Measurements from ENCODE around the gene PTPRN2.

The PTPRN2 gene

GRCh38 chr7:157862731-157863130 is 724.9 kb downstream of the PTPRN2 start:
- H3K27me3 ChIP-seq (ENCODE audit: control insufficient read depth, insufficient read depth, low read length): no peaks in the 10 kb centered on the region
- no peaks in the 10 kb centered on the region for H3K9me3 ChIP-seq (ENCODE audit: control insufficient read depth, low read length)
- no peak overlapping the region for H3K9ac ChIP-seq (ENCODE audit: low read length)
- H3K4me3 ChIP-seq (ENCODE audit: low read length): no peak overlapping the region
- no peaks in the 10 kb centered on the region for H3K4me1 ChIP-seq (ENCODE audit: control insufficient read depth, insufficient read depth, low read length)
- no peaks in the 10 kb centered on the region for H3K36me3 ChIP-seq (ENCODE audit: control insufficient read depth, insufficient read depth, low read length)

GRCh38 chr7:157861551-157861950 is 726.1 kb downstream of the PTPRN2 start:
- H3K4me3 ChIP-seq (ENCODE audit: low read length): no peak overlapping the region
- H3K9ac ChIP-seq (ENCODE audit: low read length): no peak overlapping the region
- H3K4me1 ChIP-seq (ENCODE audit: control insufficient read depth, insufficient read depth, low read length): no peaks in the 10 kb centered on the region
- H3K9me3 ChIP-seq (ENCODE audit: control insufficient read depth, low read length): no peaks in the 10 kb centered on the region
- peaks cover 3% of the 10 kb centered on the region for H3K27me3 ChIP-seq (ENCODE audit: control insufficient read depth, insufficient read depth, low read length)
- no peaks in the 10 kb centered on the region for H3K36me3 ChIP-seq (ENCODE audit: control insufficient read depth, insufficient read depth, low read length)

GRCh38 chr7:157861031-157861491 is 726.6 kb downstream of the PTPRN2 start:
- peaks cover 3% of the 10 kb centered on the region for H3K27me3 ChIP-seq (ENCODE audit: control insufficient read depth, insufficient read depth, low read length)
- no peak overlapping the region for H3K9ac ChIP-seq (ENCODE audit: low read length)
- no peaks in the 10 kb centered on the region for H3K36me3 ChIP-seq (ENCODE audit: control insufficient read depth, insufficient read depth, low read length)
- no peak overlapping the region for H3K4me3 ChIP-seq (ENCODE audit: low read length)
- no peaks in the 10 kb centered on the region for H3K4me1 ChIP-seq (ENCODE audit: control insufficient read depth, insufficient read depth, low read length)
- no peaks in the 10 kb centered on the region for H3K9me3 ChIP-seq (ENCODE audit: control insufficient read depth, low read length)

- Histone ChIP-seq H3K9me3 (ENCODE audit: control insufficient read depth, low read length) (no peaks in the 10 kb centered on the region), H3K4me1 (ENCODE audit: control insufficient read depth, insufficient read depth, low read length) (no peaks in the 10 kb centered on the region), H3K36me3 (ENCODE audit: control insufficient read depth, insufficient read depth, low read length) (no peaks in the 10 kb centered on the region), H3K9ac (ENCODE audit: low read length) (no peak overlapping the region), H3K27me3 (ENCODE audit: control insufficient read depth, insufficient read depth, low read length) (peaks cover 3% of the 10 kb centered on the region), H3K4me3 (ENCODE audit: low read length) (no peak overlapping the region)
Measured at GRCh38 chr7:157860406-157860805, 727.2 kb downstream of the PTPRN2 start.

- Histone ChIP-seq H3K4me3 (ENCODE audit: low read length) (no peak overlapping the region), H3K9ac (ENCODE audit: low read length) (no peak overlapping the region), H3K27me3 (ENCODE audit: control insufficient read depth, insufficient read depth, low read length) (peaks cover 3% of the 10 kb centered on the region), H3K9me3 (ENCODE audit: control insufficient read depth, low read length) (no peaks in the 10 kb centered on the region), H3K4me1 (ENCODE audit: control insufficient read depth, insufficient read depth, low read length) (no peaks in the 10 kb centered on the region), H3K36me3 (ENCODE audit: control insufficient read depth, insufficient read depth, low read length) (no peaks in the 10 kb centered on the region)
Measured at GRCh38 chr7:157859915-157860314, 727.7 kb downstream of the PTPRN2 start.

GRCh38 chr7:157857578-157858075 is 730.0 kb downstream of the PTPRN2 start:
- H3K27me3 ChIP-seq (ENCODE audit: control insufficient read depth, insufficient read depth, low read length): peaks cover 3% of the 10 kb centered on the region
- no peak overlapping the region for H3K4me3 ChIP-seq (ENCODE audit: low read length)
- no peaks in the 10 kb centered on the region for H3K36me3 ChIP-seq (ENCODE audit: control insufficient read depth, insufficient read depth, low read length)
- no peak overlapping the region for H3K9ac ChIP-seq (ENCODE audit: low read length)
- no peaks in the 10 kb centered on the region for H3K9me3 ChIP-seq (ENCODE audit: control insufficient read depth, low read length)
- H3K4me1 ChIP-seq (ENCODE audit: control insufficient read depth, insufficient read depth, low read length): peaks cover 13% of the 10 kb centered on the region

GRCh38 chr7:157856873-157857577 is 730.6 kb downstream of the PTPRN2 start:
- peaks cover 3% of the 10 kb centered on the region for H3K27me3 ChIP-seq (ENCODE audit: control insufficient read depth, insufficient read depth, low read length)
- H3K36me3 ChIP-seq (ENCODE audit: control insufficient read depth, insufficient read depth, low read length): no peaks in the 10 kb centered on the region
- no peak overlapping the region for H3K4me3 ChIP-seq (ENCODE audit: low read length)
- H3K4me1 ChIP-seq (ENCODE audit: control insufficient read depth, insufficient read depth, low read length): peaks cover 13% of the 10 kb centered on the region
- H3K9me3 ChIP-seq (ENCODE audit: control insufficient read depth, low read length): no peaks in the 10 kb centered on the region
- no peak overlapping the region for H3K9ac ChIP-seq (ENCODE audit: low read length)

GRCh38 chr7:157855452-157856213 is 732.0 kb downstream of the PTPRN2 start:
- H3K36me3 ChIP-seq (ENCODE audit: control insufficient read depth, insufficient read depth, low read length): no peaks in the 10 kb centered on the region
- H3K9ac ChIP-seq (ENCODE audit: low read length): no peak overlapping the region
- no peak overlapping the region for H3K4me3 ChIP-seq (ENCODE audit: low read length)
- H3K27me3 ChIP-seq (ENCODE audit: control insufficient read depth, insufficient read depth, low read length): peaks cover 3% of the 10 kb centered on the region
- no peaks in the 10 kb centered on the region for H3K9me3 ChIP-seq (ENCODE audit: control insufficient read depth, low read length)
- H3K4me1 ChIP-seq (ENCODE audit: control insufficient read depth, insufficient read depth, low read length): peaks cover 13% of the 10 kb centered on the region

- Histone ChIP-seq H3K4me1 (ENCODE audit: control insufficient read depth, insufficient read depth, low read length) (peaks cover 13% of the 10 kb centered on the region), H3K4me3 (ENCODE audit: low read length) (no peak overlapping the region), H3K9me3 (ENCODE audit: control insufficient read depth, low read length) (no peaks in the 10 kb centered on the region), H3K36me3 (ENCODE audit: control insufficient read depth, insufficient read depth, low read length) (no peaks in the 10 kb centered on the region), H3K9ac (ENCODE audit: low read length) (no peak overlapping the region), H3K27me3 (ENCODE audit: control insufficient read depth, insufficient read depth, low read length) (peaks cover 3% of the 10 kb centered on the region)
Measured at GRCh38 chr7:157855016-157855415, 732.6 kb downstream of the PTPRN2 start.

- no peaks in the 10 kb centered on the region for H3K9me3 ChIP-seq (ENCODE audit: control insufficient read depth, low read length)
- H3K4me3 ChIP-seq (ENCODE audit: low read length): no peak overlapping the region
- H3K27me3 ChIP-seq (ENCODE audit: control insufficient read depth, insufficient read depth, low read length): peaks cover 3% of the 10 kb centered on the region
- no peaks in the 10 kb centered on the region for H3K36me3 ChIP-seq (ENCODE audit: control insufficient read depth, insufficient read depth, low read length)
- no peak overlapping the region for H3K9ac ChIP-seq (ENCODE audit: low read length)
- peaks cover 13% of the 10 kb centered on the region for H3K4me1 ChIP-seq (ENCODE audit: control insufficient read depth, insufficient read depth, low read length)
Measured at GRCh38 chr7:157854066-157854891, 733.3 kb downstream of the PTPRN2 start.

GRCh38 chr7:157853789-157854065 is 733.9 kb downstream of the PTPRN2 start:
- Histone ChIP-seq H3K4me3 (ENCODE audit: low read length) (no peak overlapping the region), H3K9me3 (ENCODE audit: control insufficient read depth, low read length) (no peaks in the 10 kb centered on the region), H3K27me3 (ENCODE audit: control insufficient read depth, insufficient read depth, low read length) (peaks cover 3% of the 10 kb centered on the region), H3K9ac (ENCODE audit: low read length) (no peak overlapping the region), H3K4me1 (ENCODE audit: control insufficient read depth, insufficient read depth, low read length) (peaks cover 13% of the 10 kb centered on the region), H3K36me3 (ENCODE audit: control insufficient read depth, insufficient read depth, low read length) (no peaks in the 10 kb centered on the region)

Measured in mucosa of stomach (tissue), 1 donor.